A549 (cell line): Measurements from ENCODE around the gene FCGR2B.
"Not testable (repeated sequence)": the region's sequence is repeated elsewhere in the genome, so short reads cannot be mapped to it uniquely, and the experiment has no call there.

ENCODE experiments used
- CTCF ChIP-seq: fragments of >200 bp; sonication (Bioruptor Twin); formaldehyde crosslinking; IDR thresholded peaks from 3 replicates; pipeline ENCODE4 v1.5.1; 2016
- FOSB ChIP-seq: fragments of 250-450 bp; sonication (Bioruptor Pico); IDR thresholded peaks from 2 replicates; pipeline ENCODE4 v1.5.0; 2020; ENCODE audit warnings: mild to moderate bottlenecking, moderate library complexity
- JUNB ChIP-seq: fragments of >200 bp; sonication (Bioruptor Twin); formaldehyde crosslinking; IDR thresholded peaks from 2 replicates; pipeline ENCODE4 v1.6.1; 2016
- MAX ChIP-seq: IDR thresholded peaks from 2 replicates; pipeline ENCODE4 v1.6.1; 2012
- NR3C1 ChIP-seq: fragments of >200 bp; sonication (Bioruptor Twin); formaldehyde crosslinking; IDR thresholded peaks from 3 replicates; pipeline ENCODE4 v1.6.1; 2017
- POLR2A ChIP-seq: IDR thresholded peaks from 2 replicates; pipeline ENCODE4 v1.6.1; 2012; ENCODE audit warnings: mild to moderate bottlenecking, low read length
- RARB ChIP-seq: fragments of 250-450 bp; sonication (Bioruptor Pico); IDR thresholded peaks from 2 replicates; pipeline ENCODE4 v1.8.0; 2021; ENCODE audit warnings: mild to moderate bottlenecking, moderate library complexity
- REST ChIP-seq: fragments of 200-600 bp; sonication (generic); IDR thresholded peaks from 2 replicates; pipeline ENCODE4 v1.6.1; 2016; ENCODE audit warnings: antibody characterized with exemption, mild to moderate bottlenecking, moderate library complexity
- TP53 ChIP-seq: fragments of 250-450 bp; sonication (Bioruptor Pico); IDR thresholded peaks from 2 replicates; pipeline ENCODE4 v1.5.0; 2021; ENCODE audit warnings: mild to moderate bottlenecking, moderate library complexity
- USF2 ChIP-seq: fragments of 450-650 bp; IDR thresholded peaks from 2 replicates; pipeline ENCODE4 v1.6.1; 2014; ENCODE audit warnings: antibody characterized with exemption

- TF ChIP-seq CTCF; TP53 (CRISPR knock-in tag); NR3C1; POLR2A; REST; MAX; USF2; JUNB; RARB (CRISPR knock-in tag); FOSB (CRISPR knock-in tag): not testable (repeated sequence)
These were observed 24.5 kb upstream of the FCGR2B start for GRCh38 chr1:161638251-161638993.
